Mononuclear cell (primary cell): ENCODE results near the gene USF1. TPM values are rescaled to one million over a fixed set of nuclear protein-coding genes. Genes with fewer than 3 reads are reported as not detected.
"Not testable (repeated sequence)": the region's sequence is repeated elsewhere in the genome, so short reads cannot be mapped to it uniquely, and the experiment has no call there.

Experiments
- H3K27me3 ChIP-seq: 2 replicates; pipeline ENCODE4 v1.6.0; 2011; ENCODE audit warnings: low read length, control low read depth; ENCODE audit not compliant: insufficient read depth
- H3K4me1 ChIP-seq: 2 replicates; pipeline ENCODE4 v1.5.1; 2011; ENCODE audit warnings: mild to moderate bottlenecking, low read length, control low read depth; ENCODE audit not compliant: insufficient read depth
- H3K4me3 ChIP-seq: 2 replicates; pipeline ENCODE4 v1.5.1; 2011; ENCODE audit warnings: mild to moderate bottlenecking, low read length, moderate library complexity
- H3K9me3 ChIP-seq: 2 replicates; pipeline ENCODE4 v1.5.1; 2011; ENCODE audit warnings: low read depth, mild to moderate bottlenecking, control low read depth, low read length
- total RNA-seq: library from RNA; depleted of rRNA; stranded (reverse); fragments of >200 nt; gene quantifications from one replicate; pipeline ENCODE4 v1.2.3, GENCODE V29; 2012

Gene USF1
- total RNA-seq, 1 donor = 86.8 TPM

DNA sequence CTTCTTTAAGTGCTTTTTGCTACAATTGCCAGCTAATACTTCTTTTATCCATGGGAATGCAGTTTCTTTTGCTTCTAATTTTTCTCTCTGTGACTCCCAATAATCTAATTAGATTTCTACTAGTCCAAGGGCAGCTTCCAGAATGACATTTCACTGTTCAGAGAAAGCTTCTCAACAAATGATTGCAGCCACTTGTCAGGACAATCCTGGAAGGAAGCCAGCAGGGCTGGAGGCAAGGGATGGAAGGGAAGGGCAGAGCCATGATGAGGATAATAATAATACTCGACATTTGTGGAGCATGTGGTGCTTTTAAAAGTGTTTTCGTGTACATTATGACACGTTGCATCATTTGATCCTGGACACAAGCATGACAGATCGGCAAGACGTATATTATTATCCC is 44.3 kb downstream of the USF1 start:
- Histone ChIP-seq H3K4me1 (peaks cover 5% of the 10 kb centered on the region), H3K4me3 (no peak overlapping the region), H3K9me3 (no peaks in the 10 kb centered on the region), H3K27me3 (no peaks in the 10 kb centered on the region)

DNA sequence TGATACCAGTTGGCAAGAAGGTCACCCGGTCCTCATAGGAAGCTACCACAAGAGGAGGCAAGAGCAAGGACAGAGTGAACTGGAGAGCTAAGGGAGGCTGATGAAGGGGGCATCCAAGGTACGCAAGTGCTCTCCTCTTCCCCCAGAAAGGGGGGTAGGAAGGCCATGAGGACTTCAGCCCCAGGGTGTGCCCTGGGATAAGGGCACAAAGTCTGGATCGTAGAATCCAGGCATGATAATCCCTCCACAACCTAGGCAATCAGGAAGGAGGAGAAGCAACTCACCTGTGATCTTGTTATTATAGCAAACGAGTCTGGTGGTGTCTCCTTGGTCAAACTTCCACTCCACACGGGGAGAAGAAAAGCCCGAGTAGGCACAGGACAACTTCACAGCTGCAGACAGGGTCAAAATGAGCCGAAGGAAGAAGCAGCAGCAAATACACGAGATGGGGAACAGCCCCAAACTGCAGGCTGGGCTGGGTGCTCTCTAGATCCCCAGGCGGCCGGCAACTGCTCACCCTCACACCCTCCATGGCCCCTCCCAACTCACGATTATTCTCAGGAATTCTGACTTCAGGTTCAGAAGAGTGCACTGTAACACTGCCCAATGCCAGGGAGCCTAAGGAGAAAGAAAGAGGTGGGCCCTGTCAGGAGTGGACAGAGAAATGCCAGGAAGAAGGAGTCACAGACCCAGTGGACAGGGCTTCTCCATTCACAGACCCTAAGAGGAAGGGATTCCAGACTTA is 44.9 kb downstream of the USF1 start:
- H3K4me1 ChIP-seq = peaks cover 5% of the 10 kb centered on the region
- no peaks in the 10 kb centered on the region for H3K9me3 ChIP-seq
- H3K4me3 ChIP-seq = no peak overlapping the region
- no peaks in the 10 kb centered on the region for H3K27me3 ChIP-seq

DNA sequence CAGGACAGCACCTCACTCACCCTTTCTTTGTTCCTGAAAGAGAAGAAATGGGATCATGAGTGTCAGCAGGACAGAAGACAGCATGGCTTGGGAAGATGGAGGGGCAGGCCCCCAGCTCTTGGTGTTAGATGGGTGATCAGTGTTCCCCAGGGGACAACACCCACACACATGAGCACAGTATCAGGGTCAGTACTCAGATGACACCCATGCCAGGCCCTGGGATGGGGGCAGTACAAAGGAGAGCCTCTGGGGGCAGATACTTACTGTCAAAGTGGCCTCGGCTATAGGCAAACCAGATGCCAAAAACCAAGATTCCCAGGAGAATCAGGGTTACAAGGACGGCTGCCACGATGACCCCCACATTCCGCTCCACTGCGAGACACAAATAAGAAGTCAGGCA is 46.4 kb downstream of the USF1 start:
- no peaks in the 10 kb centered on the region for H3K9me3 ChIP-seq
- no peak overlapping the region for H3K4me3 ChIP-seq
- H3K27me3 ChIP-seq = no peaks in the 10 kb centered on the region
- H3K4me1 ChIP-seq = peaks cover 5% of the 10 kb centered on the region

DNA sequence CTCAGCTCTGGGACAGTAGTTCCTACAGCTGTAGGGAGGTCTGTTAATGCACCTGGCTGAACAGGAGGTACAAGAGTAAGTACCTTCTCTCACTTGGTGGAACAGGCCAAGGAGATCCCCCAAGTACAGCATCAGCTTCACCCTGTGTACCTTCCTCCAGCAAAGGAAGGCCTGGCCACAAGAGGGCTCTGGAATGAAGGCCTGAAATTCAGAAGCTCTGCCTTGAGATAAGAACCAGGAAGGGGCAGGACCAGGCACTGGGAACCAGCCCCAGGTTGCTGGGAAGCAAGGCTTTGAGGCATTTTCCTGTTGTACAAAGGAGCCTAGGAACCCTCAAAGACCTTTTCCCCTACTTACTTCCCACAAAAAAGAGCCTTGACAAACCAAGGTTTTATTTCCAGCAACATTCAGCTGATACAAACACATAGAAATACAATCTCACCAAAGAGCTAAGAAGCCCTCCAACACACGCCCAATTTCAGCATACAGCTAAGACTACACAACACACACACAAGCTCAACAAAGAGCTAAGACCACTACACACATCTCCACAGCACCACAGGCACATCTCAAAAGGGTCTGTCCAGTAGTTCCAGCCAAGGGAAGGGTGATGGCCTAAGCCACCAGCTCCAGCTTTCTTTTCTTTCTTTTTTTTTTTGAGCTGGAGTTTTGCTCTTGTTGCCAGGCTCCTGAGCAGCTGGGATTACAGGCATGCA is 48.3 kb downstream of the USF1 start:
- no peak overlapping the region for H3K4me3 ChIP-seq
- peaks cover 5% of the 10 kb centered on the region for H3K4me1 ChIP-seq
- H3K9me3 ChIP-seq = no peaks in the 10 kb centered on the region
- H3K27me3 ChIP-seq = no peaks in the 10 kb centered on the region

DNA sequence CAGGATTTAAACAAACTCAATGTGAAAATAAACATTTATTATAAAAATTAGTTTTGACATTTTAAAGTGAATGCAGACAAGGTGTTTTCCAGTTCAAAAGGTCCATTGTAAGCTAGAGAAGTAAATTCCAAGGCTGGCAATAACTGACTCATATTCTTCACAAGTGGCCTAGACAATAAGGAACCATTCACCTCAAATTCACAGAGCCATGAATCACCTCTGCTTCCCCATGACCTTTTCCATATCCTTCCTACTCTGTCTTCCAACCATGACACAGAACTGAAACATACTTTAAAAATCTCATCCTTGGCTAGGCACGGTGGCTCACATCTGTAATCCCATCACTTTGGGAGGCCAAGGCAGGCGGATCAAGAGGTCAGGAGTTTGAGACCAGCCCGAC is 49.6 kb downstream of the USF1 start:
- no peak overlapping the region for H3K4me3 ChIP-seq
- H3K27me3 ChIP-seq = no peaks in the 10 kb centered on the region
- H3K9me3 ChIP-seq = no peaks in the 10 kb centered on the region
- H3K4me1 ChIP-seq = peaks cover 5% of the 10 kb centered on the region

DNA sequence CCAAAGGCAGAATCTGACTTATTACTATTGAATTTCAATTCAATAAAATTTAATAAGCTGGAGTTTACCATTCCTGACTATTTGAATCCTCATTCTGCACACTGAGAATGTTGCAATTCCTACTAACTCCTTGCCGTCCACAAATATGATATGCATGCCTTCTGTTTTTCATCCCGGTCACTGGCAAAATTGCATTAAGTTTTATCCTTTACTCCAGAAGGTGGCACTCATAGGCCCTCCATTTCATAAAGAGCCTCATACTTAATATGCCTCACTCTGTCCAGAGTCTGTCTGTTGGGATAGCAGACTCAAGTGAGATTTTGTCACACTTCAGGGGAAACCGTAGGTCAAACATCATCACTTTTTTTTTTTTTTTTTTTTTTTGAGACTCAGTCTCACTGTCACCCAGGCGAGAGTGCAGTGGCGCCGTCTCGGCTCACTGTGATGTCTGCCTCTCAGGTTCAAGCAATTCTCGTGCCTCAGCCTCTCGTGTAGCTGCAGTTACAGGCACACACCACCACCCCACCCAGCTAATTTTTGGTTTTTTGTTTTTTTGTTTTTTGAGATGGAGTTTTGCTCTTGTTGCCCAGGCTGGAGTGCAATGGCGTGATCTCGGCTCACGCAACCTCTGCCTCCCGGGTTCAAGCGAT is 52.1 kb downstream of the USF1 start:
- no peaks in the 10 kb centered on the region for H3K27me3 ChIP-seq
- no peaks in the 10 kb centered on the region for H3K9me3 ChIP-seq
- no peak overlapping the region for H3K4me3 ChIP-seq
- H3K4me1 ChIP-seq = peaks cover 13% of the 10 kb centered on the region

DNA sequence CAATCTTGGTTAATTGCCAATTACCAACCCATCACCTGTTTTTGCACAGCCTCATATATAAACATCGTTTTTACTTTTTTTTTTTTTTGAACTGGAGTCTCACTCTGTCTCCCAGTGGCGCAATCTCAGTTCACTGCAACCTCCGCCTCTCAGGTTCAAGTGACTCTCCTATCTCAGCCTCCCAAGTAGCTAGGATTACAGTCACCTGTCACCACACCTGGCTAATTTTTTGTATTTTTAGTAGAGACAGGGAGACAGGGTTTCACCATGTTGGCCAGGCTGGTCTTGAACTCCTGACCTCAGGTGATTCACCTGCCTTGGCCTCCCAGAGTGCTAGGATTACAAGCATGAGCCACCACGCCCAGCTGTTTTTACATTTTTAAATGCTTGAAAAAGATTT is 53.7 kb downstream of the USF1 start:
- H3K9me3 ChIP-seq, H3K4me1 ChIP-seq, H3K27me3 ChIP-seq, H3K4me3 ChIP-seq: not testable (repeated sequence)

Other genes starting within 250 kb of the USF1 start
- 93.1 TPM for gene LY9, start 249.8 kb downstream of the USF1 start, total RNA-seq
- gene CD244, start 183.1 kb downstream of the USF1 start, total RNA-seq = 15.5 TPM
- 0.42 TPM for gene ITLN1, start 160.8 kb downstream of the USF1 start, total RNA-seq
- not detected for gene ITLN2, start 91.2 kb downstream of the USF1 start, total RNA-seq
- gene F11R, start 24.8 kb downstream of the USF1 start, total RNA-seq = 37.7 TPM
- gene TSTD1, start 7.0 kb downstream of the USF1 start, total RNA-seq = 37.0 TPM
- gene ARHGAP30, start 23.9 kb upstream of the USF1 start, total RNA-seq = 60.3 TPM
- gene NECTIN4, start 43.6 kb upstream of the USF1 start, total RNA-seq = 1.4 TPM
- not detected for gene KLHDC9, start 52.4 kb upstream of the USF1 start, total RNA-seq
- gene PFDN2, start 72.1 kb upstream of the USF1 start, total RNA-seq = 20.0 TPM
- gene NIT1, start 72.1 kb upstream of the USF1 start, total RNA-seq = 9.0 TPM
- 27.2 TPM for gene DEDD, start 86.7 kb upstream of the USF1 start, total RNA-seq
- 118 TPM for gene UFC1, start 108.0 kb upstream of the USF1 start, total RNA-seq
- 11.1 TPM for gene USP21, start 113.5 kb upstream of the USF1 start, total RNA-seq
- 5.1 TPM for gene PPOX, start 120.4 kb upstream of the USF1 start, total RNA-seq
- 18.7 TPM for gene B4GALT3, start 131.5 kb upstream of the USF1 start, total RNA-seq
- gene ADAMTS4, start 153.1 kb upstream of the USF1 start, total RNA-seq = 0.21 TPM
- 38.0 TPM for gene NDUFS2, start 156.4 kb upstream of the USF1 start, total RNA-seq
- gene FCER1G, start 169.3 kb upstream of the USF1 start, total RNA-seq = 190 TPM
- gene APOA2, start 177.7 kb upstream of the USF1 start, total RNA-seq = not detected
- 10.0 TPM for gene TOMM40L, start 180.1 kb upstream of the USF1 start, total RNA-seq
- 0.31 TPM for gene NR1I3, start 192.2 kb upstream of the USF1 start, total RNA-seq
- not detected for gene PCP4L1, start 212.8 kb upstream of the USF1 start, total RNA-seq